GM12801 (cell line): ENCODE data around the gene SSH3.

Source experiments
- TF ChIP-seq, protein P1 (sequence below): IDR thresholded peaks from one replicate; pipeline ENCODE4 v1.5.1; 2011; ENCODE audit warnings: control low read depth; ENCODE audit not compliant: insufficient read length; ENCODE audit errors: extremely low read depth

Gene SSH3, protein sequence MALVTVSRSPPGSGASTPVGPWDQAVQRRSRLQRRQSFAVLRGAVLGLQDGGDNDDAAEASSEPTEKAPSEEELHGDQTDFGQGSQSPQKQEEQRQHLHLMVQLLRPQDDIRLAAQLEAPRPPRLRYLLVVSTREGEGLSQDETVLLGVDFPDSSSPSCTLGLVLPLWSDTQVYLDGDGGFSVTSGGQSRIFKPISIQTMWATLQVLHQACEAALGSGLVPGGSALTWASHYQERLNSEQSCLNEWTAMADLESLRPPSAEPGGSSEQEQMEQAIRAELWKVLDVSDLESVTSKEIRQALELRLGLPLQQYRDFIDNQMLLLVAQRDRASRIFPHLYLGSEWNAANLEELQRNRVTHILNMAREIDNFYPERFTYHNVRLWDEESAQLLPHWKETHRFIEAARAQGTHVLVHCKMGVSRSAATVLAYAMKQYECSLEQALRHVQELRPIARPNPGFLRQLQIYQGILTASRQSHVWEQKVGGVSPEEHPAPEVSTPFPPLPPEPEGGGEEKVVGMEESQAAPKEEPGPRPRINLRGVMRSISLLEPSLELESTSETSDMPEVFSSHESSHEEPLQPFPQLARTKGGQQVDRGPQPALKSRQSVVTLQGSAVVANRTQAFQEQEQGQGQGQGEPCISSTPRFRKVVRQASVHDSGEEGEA

DNA sequence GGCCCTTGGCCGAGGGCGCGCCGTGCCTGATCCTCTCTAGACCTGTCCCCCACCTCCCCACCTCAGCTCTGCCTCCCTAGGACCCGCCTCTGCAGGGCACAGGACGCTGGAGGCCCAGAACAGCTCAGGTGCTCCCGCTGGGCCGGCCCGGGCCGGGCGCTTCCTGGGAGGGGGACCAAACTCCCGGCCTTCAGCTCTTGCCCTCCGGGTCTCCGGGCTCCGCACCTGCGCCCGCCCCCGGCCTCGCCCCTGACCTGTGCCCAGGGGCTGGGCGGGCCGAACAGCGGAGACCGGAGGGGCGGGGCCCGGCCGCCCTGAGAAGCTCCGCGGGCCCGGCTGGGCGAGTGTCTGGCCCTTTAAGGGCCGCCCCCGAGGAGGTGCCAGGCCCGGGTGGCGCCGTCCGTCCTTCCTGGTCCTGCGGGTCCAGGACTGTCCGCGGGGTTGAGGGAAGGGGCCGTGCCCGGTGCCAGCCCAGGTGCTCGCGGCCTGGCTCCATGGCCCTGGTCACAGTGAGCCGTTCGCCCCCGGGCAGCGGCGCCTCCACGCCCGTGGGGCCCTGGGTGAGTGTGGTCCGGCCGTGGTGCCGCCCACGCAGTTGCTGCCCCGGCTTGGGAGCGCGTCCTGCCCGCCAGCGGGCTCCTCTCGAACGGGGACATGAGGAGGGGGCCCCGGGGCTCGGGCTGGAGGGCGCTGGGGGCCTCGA, at the start of gene SSH3:
Gene SSH3, plus strand, starts transcription at position 399 of the 703 bp plus-strand sequence. Its CDS starts 96 bp downstream, at position 495.
- TF ChIP-seq, protein P1, sequence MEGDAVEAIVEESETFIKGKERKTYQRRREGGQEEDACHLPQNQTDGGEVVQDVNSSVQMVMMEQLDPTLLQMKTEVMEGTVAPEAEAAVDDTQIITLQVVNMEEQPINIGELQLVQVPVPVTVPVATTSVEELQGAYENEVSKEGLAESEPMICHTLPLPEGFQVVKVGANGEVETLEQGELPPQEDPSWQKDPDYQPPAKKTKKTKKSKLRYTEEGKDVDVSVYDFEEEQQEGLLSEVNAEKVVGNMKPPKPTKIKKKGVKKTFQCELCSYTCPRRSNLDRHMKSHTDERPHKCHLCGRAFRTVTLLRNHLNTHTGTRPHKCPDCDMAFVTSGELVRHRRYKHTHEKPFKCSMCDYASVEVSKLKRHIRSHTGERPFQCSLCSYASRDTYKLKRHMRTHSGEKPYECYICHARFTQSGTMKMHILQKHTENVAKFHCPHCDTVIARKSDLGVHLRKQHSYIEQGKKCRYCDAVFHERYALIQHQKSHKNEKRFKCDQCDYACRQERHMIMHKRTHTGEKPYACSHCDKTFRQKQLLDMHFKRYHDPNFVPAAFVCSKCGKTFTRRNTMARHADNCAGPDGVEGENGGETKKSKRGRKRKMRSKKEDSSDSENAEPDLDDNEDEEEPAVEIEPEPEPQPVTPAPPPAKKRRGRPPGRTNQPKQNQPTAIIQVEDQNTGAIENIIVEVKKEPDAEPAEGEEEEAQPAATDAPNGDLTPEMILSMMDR: no peak

DNA sequence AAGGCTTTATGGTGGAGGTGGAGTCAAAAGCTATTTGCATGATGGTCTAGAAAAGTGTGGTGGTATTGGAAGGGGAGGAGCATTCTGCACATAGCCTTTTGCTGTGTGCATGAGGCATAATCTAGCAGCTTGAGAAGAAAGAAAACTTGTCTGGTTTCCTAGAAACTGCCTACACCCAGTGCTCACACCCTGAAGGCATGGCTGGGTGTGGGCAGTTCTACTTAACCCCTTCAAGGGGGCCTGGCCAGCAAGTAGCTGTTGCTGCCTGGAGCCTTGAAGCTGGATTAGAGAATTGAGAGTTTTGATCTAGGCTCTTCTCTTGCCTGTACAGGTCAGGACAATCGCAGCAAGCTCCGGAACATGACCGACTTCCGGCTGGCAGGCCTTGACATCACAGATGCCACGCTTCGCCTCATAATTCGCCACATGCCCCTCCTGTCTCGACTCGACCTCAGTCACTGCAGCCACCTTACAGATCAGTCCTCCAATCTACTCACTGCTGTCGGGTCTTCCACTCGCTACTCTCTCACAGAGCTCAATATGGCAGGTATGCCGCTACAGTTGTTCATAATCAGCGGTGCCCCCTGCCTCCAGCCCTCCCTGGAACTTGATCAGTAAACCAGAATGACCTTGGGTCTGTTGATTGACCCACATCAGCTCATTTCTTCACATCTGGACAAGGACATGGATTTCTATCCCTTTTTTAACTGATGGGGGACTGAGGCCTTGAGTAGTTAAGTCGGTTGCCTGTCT, 49.3 kb upstream of the SSH3 start:
- TF ChIP-seq, protein P1: no peak

DNA sequence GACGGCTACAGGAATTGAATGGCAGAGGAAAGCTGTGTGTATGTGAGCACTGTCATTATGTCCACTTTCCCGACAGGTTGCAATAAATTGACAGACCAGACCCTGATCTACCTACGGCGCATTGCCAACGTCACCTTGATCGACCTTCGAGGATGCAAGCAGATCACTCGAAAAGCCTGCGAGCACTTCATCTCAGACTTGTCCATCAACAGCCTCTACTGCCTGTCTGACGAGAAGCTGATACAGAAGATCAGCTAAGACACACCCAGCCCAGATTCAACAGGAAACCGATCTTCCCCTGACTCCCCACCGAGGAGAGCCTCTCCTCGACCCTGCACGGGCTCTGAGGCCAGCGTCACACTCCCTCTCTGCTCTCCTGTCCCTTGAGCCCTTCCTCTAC, 48.5 kb upstream of the SSH3 start:
- TF ChIP-seq, protein P1: no peak

DNA sequence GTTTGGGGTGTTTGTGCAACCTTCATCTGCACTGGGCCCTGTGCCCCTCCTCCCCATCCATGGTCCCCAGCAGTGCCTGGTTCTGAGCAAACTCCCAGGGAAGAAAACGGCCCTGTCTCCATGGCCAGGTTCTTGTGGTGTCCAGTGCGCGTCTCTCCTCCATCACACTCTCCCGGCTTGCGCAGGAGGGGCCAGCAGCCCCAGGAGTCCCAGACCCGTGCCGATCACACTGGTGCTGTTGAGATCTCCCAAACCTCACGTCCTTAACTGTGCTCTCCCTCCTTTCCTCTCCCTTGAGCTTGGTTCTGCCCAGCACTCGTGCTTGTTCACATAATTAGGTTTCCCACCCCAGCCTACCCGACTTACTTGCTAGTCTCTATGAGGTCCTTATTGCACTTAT, 48.0 kb upstream of the SSH3 start:
- TF ChIP-seq, protein P1: no peak

DNA sequence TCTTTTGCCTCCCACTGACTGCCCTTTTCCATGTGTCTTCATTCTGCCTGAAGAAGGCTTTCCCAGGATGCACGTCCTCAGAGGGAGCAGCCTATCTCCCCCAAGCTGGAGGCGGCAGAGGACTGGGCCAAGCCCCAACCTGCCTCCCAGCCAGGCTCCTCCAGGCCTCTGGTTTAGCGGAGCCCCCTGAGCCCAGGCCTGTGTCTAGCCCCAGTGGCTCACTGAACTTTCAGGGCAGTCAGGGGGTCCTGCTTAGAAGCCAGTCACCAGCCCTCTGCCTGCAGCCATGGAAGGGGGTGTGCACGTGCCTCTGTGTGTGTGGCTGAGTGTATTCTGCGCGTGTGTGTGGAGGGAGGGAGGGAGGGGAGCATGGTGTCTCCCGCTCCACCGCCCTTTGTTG, 47.5 kb upstream of the SSH3 start:
- TF ChIP-seq, protein P1: no peak

DNA sequence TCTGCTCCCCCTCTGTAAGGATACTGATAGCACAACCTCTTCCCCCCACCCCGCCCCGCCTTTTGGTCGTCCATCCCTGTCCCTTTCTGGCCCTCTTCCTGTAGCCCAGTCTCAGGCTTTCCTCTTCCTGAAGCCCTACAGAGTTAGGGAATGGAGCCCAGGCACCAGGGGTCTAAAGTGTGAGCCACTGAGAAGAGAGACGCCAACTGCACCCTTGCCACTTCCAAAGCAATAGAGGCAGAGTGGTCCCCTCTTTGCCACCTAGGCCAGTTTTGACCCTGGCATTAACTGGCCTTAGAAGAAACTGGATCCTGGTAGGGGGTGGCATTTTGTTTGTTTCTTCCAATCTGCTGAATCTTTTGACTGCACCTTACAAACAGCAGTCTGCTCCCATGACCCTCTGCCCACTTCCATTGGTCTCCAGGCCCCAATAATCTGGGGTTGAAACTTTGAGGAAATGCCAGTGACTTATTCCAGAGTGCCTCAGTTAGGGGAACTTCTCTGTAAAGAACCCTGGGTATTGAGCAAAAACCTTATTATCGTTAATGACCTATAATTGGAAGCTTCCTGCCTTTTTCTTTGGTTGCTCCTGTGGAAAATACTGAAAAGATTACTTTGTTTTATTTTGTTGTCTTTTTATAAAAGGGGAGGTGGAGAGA, 46.7 kb upstream of the SSH3 start:
- TF ChIP-seq, protein P1: no peak
